Activated naive CD4-positive, alpha-beta T cell treated with anti-CD3 and anti-CD28 coated beads, Interleukin-2, amount 10 ng/mL, durations not matched to agents 7 days and 5 days (primary cell): ENCODE results near the gene CA10.
A peak's percentile ranks its signal among the peaks of the same experiment; 100 is the strongest.

Experiments
- CTCF ChIA-PET: fragments of 350-600 bp; sonication (Branson Sonifier 250); formaldehyde crosslinking; loops from one replicate; lab custom pipeline; 2021; ENCODE audit warnings: antibody characterized with exemption; lab: Charles Lee
- DNase-seq: peaks from one replicate; pipeline ENCODE4 v3.0.0-alpha.2; 2020
- H3K27ac Mint-ChIP-seq: one replicate; pipeline ENCODE4 v1.8.0; 2021; ENCODE audit warnings: mild to moderate bottlenecking, moderate library complexity, mixed read lengths
- H3K27me3 Mint-ChIP-seq: one replicate; pipeline ENCODE4 v1.8.0; 2021; ENCODE audit warnings: mild to moderate bottlenecking, mixed read lengths
- H3K36me3 Mint-ChIP-seq: one replicate; pipeline ENCODE4 v1.8.0; 2021; ENCODE audit warnings: mixed read lengths
- H3K4me1 Mint-ChIP-seq: one replicate; pipeline ENCODE4 v1.8.0; 2021; ENCODE audit warnings: mixed read lengths
- H3K4me3 Mint-ChIP-seq: one replicate; pipeline ENCODE4 v1.8.0; 2021; ENCODE audit warnings: mild to moderate bottlenecking, moderate library complexity, mixed read lengths
- H3K9me3 Mint-ChIP-seq: one replicate; pipeline ENCODE4 v1.8.0; 2021; ENCODE audit warnings: mixed read lengths

Gene CA10

DNA sequence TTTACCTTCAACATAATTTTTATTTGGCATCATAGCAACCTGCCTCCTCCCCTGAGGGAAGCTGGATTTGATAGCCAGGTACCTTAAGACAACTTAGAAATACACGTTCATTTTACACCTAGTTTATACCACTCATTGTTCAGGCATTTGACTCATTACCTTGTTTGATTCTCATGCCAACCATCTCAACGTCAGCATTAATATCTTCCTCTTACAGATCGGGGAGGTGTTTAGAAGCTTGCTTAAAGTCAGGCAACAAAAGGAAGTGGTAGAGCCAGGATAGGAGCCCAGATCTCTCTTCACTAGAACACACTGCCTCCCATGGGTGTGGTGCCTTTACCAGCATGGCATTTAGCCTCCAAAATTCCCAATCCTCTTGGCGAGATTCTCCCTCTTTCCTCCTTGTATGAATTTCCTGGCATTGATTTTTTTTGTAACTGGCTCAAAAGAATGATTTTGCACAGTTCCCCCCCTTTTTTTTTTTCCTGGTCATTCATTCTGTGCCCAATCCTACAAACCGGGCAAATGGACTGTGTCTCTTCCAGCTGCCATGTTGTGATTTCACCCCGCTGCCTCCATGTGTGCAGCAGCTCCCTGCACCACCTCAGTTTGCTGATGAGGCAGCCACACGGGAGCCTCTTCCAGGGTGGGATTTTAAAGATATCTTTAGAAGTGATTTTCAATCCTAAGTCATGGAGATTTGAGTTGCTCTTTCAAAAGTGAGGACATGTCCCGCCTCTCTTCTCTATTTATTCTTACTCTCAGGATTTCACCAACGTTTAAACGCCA, 514.6 kb downstream of the CA10 start:
- Mint-ChIP-seq H3K9me3 (no peaks in the 10 kb centered on the region), H3K4me1 (no peaks in the 10 kb centered on the region), H3K36me3 (no peaks in the 10 kb centered on the region), H3K27ac (no peak overlapping the region), H3K4me3 (no peak overlapping the region), H3K27me3 (peaks cover 14% of the 10 kb centered on the region)
- CTCF ChIA-PET, result no interaction called here
- DNase-seq, result no peak

DNA sequence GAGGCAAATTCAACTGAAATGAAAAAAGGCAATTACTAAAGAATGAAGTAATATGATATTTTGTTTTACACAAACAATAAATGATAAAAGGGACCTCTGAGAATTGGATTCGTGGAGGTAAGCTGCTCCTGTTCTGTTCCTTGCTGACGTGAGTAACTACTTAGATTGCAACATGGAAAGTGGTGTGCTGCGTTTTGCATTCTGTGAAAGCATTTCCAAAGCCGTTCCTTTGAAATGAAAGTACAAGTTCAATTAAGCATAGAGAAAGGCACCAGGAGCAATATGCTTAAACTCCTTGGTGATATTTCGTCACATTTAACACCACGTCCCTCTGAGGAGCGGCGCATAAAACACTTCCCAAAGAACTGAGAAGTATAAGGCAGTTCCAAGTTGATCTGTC, 516.5 kb downstream of the CA10 start:
- no peak overlapping the region for H3K4me3 Mint-ChIP-seq
- no peaks in the 10 kb centered on the region for H3K4me1 Mint-ChIP-seq
- peaks cover 14% of the 10 kb centered on the region for H3K27me3 Mint-ChIP-seq
- no peaks in the 10 kb centered on the region for H3K9me3 Mint-ChIP-seq
- DNase-seq, result no peak
- no peak overlapping the region for H3K27ac Mint-ChIP-seq
- no peaks in the 10 kb centered on the region for H3K36me3 Mint-ChIP-seq
- CTCF ChIA-PET, result interaction anchor here (2.7 kb wide), 1 partner anchor 9 kb away, joined by 7 read pairs; no protein-coding TSS in a partner anchor

DNA sequence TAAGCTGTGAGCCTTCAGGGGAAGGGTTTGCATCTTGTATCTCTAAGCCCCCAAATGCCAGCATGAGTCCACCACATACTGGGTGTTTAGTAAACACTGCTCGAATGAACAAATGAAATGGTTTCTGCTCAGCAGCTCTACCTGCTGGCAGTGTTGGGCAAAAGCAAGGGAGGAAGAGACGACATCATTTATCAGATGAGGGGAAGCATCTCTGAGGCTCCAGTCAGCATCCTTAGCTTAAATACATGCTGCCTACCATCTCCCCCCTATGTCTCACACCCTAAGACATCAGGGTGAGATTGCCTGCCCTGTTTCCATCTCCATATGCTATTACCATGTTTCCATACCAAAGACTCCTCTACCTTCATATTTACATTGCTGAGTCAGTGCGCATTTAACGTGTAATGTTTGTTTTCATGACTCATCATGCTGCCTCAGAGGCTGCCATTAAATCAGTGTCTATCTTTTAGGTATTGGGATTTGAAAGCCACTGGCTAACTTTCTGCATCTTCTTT, 518.3 kb downstream of the CA10 start:
- peak; percentile 26 for DNase-seq
- Mint-ChIP-seq H3K4me3 (no peak overlapping the region), H3K9me3 (no peaks in the 10 kb centered on the region), H3K27ac (no peak overlapping the region), H3K36me3 (no peaks in the 10 kb centered on the region), H3K27me3 (peaks cover 9% of the 10 kb centered on the region), H3K4me1 (no peaks in the 10 kb centered on the region)
- CTCF ChIA-PET, result interaction anchor here (0.9 to 2.7 kb wide), 5 partner anchors 11 to 342 kb away, joined by 3 to 15 read pairs (median 4); no protein-coding TSS in a partner anchor

DNA sequence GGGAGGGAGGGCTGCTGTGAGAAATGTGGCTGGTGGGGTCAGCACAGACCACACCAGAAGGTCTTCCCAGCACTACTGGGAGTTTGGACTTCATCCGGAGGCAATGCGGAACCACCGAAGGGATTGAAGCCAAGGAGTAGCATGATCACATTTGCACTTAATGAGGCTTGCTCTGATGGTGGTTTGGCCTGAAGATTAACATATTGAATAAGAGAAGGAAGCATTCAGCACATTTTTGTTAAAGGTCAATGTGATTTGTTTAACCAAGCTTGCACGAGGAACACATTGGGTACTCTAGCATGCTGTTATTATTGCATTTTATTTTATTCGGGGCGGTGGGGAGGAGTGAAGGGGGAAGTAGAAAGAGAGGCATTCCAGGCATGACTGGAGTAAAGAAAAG, 519.5 kb downstream of the CA10 start:
- DNase-seq, result no peak
- Mint-ChIP-seq H3K27me3 (peaks cover 7% of the 10 kb centered on the region), H3K4me1 (no peaks in the 10 kb centered on the region), H3K27ac (no peak overlapping the region), H3K4me3 (no peak overlapping the region), H3K9me3 (no peaks in the 10 kb centered on the region), H3K36me3 (no peaks in the 10 kb centered on the region)
- CTCF ChIA-PET, result interaction anchor here (1.9 kb wide), 1 partner anchor 265 kb away, joined by 4 read pairs; no protein-coding TSS in a partner anchor

DNA sequence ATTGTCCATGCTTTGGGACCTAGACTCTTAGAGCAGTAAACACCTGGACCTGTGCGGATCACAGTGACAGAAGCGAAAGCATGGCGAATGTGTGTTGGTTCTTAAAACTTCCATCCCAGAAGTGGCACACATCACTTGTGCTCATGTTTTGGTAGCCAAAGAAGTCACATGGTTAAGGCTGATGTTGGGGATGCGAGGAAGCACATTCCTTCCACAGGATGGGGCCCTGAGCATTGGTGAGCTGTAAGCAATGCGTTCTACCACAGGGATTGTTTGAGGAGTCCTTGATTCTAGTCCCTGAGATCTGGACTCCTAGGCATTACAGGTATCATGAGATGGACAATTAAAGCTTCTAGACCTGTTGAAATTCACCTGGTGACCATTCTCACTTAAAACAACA, 522.2 kb downstream of the CA10 start:
- CTCF ChIA-PET, result no interaction called here
- H3K27me3 Mint-ChIP-seq, result peaks cover 9% of the 10 kb centered on the region
- H3K4me1 Mint-ChIP-seq, result no peaks in the 10 kb centered on the region
- H3K4me3 Mint-ChIP-seq, result no peak overlapping the region
- DNase-seq, result no peak
- H3K9me3 Mint-ChIP-seq, result no peaks in the 10 kb centered on the region
- H3K36me3 Mint-ChIP-seq, result no peaks in the 10 kb centered on the region
- no peak overlapping the region for H3K27ac Mint-ChIP-seq

DNA sequence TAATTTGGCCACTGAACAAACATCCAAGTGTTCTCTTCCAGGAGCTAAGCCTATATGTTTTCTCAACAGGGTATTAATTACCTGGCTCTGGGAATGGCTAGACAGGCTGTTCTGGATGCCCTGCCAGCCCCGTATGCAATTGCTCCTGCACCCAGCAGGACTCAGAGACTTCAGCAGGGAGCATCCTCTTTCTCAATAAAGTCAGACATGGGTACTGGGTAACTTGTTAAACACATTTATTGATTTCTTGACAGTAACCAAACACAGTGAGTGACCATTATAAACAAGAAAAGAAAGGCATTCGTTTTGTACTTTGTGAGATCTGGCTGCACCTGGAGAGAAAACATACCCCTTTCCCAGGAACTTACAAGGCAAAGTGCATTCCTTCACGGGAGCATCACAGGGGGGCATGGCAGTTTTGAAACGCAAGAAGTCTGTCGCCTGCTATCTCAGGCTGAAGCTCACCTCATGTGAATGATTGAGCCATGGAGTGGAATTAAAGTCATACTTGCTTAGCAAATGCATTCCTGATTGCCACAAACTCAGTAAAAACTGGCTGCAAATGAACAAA, 528.3 kb downstream of the CA10 start:
- Mint-ChIP-seq H3K27me3 (peaks cover 13% of the 10 kb centered on the region), H3K9me3 (no peaks in the 10 kb centered on the region), H3K4me3 (no peak overlapping the region), H3K4me1 (no peaks in the 10 kb centered on the region), H3K27ac (no peak overlapping the region), H3K36me3 (no peaks in the 10 kb centered on the region)
- DNase-seq, result no peak
- CTCF ChIA-PET, result interaction anchor here (0.8 kb wide), 1 partner anchor 10 kb away, joined by 3 read pairs; no protein-coding TSS in a partner anchor

DNA sequence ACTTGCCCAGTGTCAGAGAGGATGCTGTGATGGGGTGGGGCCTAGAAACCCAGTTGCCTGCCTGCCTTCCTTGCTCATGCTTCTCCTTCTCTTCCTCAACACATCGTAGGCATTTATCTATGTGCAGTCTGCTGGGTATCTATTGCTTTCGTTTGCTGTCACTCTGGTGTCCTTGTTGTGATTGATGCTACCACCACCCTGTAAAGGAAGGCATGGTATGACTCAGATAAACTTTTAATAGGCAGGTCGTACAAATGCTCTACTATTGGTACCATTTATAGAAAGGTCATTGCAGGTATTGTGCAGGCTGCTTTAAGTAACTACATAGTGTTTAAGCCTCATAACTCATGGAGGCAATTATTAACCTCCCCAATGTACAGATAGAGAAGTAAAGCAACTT, 529.3 kb downstream of the CA10 start:
- Mint-ChIP-seq H3K4me3 (no peak overlapping the region), H3K27me3 (peaks cover 13% of the 10 kb centered on the region), H3K27ac (no peak overlapping the region), H3K36me3 (no peaks in the 10 kb centered on the region), H3K4me1 (no peaks in the 10 kb centered on the region), H3K9me3 (no peaks in the 10 kb centered on the region)
- no peak for DNase-seq
- CTCF ChIA-PET, result no interaction called here

DNA sequence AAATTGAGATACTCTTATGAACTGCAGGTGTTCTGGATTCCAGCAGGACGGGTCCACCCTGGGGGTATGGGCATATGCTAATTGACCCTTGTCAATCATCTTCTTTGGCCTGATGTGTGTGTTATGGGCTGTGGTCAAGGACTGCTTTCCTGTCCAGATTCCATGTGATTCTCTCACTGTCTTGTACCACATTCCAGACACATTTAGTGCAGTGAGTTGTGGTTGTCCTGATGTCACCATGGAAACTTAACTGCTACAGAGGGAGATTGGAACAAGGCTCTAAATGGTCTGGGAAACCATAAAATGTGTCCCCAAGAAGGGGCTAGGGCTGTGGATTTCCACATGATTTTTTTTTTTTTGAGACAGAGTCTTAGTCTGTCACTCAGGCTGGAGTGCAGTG, 530.7 kb downstream of the CA10 start:
- H3K27ac Mint-ChIP-seq, result no peak overlapping the region
- no peaks in the 10 kb centered on the region for H3K9me3 Mint-ChIP-seq
- CTCF ChIA-PET, result no interaction called here
- H3K36me3 Mint-ChIP-seq, result no peaks in the 10 kb centered on the region
- peaks cover 9% of the 10 kb centered on the region for H3K27me3 Mint-ChIP-seq
- H3K4me3 Mint-ChIP-seq, result no peak overlapping the region
- no peak for DNase-seq
- H3K4me1 Mint-ChIP-seq, result no peaks in the 10 kb centered on the region

DNA sequence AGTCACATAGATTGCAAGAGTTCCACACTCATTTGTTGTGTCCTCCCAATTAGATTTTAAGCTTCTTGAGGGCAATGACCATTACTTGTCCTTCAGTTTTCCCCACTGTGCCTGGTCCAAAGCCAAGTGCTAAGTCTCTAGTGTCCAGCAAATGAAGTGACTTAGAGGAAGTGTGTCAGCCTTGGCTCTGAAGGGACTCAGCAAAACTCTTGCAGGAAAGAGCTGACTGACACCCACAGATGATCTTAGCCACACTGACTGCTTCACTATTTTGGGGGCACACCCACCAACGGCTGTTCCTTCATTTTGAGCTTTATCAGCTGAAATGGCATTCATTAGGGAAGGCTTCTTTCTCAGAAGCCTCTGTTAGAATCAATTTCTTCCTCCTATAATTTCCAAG, 540.0 kb downstream of the CA10 start:
- Mint-ChIP-seq H3K4me3 (no peak overlapping the region), H3K36me3 (no peaks in the 10 kb centered on the region), H3K9me3 (no peaks in the 10 kb centered on the region), H3K27ac (no peak overlapping the region), H3K27me3 (peaks cover 18% of the 10 kb centered on the region), H3K4me1 (no peaks in the 10 kb centered on the region)
- CTCF ChIA-PET, result no interaction called here
- DNase-seq, result no peak

DNA sequence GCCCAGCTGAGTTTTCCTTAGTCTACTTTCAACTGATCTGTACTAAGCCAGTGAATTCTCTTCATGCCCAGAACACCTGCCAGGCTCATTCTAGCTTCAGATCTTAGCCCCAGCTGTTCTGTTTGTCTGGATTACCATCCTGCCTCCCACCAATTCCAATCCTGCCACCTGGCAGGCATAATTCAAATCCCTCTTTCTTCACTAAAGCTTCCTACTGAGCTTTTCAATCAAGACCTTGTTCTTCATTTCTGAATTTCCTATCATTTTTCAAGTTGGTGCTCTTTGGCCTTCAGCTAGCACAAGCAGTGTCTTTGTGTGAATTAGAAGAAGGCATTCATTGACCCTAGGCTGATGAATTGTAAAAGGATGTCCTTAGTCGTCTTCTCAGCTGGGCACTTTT, 540.5 kb downstream of the CA10 start:
- Mint-ChIP-seq H3K27me3 (peaks cover 18% of the 10 kb centered on the region), H3K9me3 (no peaks in the 10 kb centered on the region), H3K4me3 (no peak overlapping the region), H3K27ac (no peak overlapping the region), H3K36me3 (no peaks in the 10 kb centered on the region), H3K4me1 (no peaks in the 10 kb centered on the region)
- DNase-seq, result no peak
- CTCF ChIA-PET, result no interaction called here

DNA sequence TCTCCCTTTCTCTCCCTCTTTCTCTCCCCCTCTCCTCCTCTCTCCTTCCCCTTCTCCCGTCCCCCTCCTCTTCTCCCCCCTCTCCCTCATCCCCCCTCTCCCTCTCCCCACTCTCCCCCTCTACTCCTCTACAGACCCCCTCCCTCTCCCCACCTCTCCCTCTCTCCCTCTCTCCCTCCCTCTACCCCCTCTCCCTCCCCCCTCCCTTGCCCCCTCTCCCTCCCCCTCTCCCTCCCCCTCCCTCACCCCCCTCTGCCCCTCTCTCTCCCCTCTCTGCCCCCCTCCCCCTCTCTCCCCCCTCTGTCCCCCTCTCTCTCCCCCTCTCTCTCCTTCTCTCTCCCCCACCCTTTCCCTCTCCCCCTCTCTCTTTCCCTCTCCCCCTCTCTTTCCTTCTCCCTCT, 545.3 kb downstream of the CA10 start:
- H3K27ac Mint-ChIP-seq, result no peak overlapping the region
- CTCF ChIA-PET, result no interaction called here
- H3K27me3 Mint-ChIP-seq, result peaks cover 8% of the 10 kb centered on the region
- no peaks in the 10 kb centered on the region for H3K36me3 Mint-ChIP-seq
- H3K4me3 Mint-ChIP-seq, result no peak overlapping the region
- H3K4me1 Mint-ChIP-seq, result no peaks in the 10 kb centered on the region
- DNase-seq, result no peak
- H3K9me3 Mint-ChIP-seq, result no peaks in the 10 kb centered on the region

DNA sequence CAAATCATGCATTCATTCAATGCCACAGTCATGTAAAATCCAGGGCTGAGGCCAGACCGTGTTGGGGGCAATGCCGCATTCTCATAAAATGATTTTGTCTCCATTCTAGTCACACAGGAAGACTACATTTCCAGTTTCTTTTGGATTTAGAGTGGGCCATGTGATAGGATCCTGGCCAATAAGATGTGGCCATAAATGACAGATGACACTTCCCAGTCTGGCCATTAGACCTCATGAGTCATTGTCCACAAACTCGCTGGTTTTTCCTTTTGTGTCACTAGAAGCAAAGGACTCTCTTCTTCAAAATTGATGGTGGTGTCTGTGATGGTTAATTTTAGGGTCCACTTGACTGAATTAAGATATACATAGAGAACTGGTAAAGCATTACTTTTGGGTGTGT, 545.8 kb downstream of the CA10 start:
- Mint-ChIP-seq H3K36me3 (no peaks in the 10 kb centered on the region), H3K9me3 (no peaks in the 10 kb centered on the region), H3K4me3 (no peak overlapping the region), H3K4me1 (no peaks in the 10 kb centered on the region), H3K27me3 (peaks cover 4% of the 10 kb centered on the region), H3K27ac (no peak overlapping the region)
- no peak for DNase-seq
- CTCF ChIA-PET, result no interaction called here

DNA sequence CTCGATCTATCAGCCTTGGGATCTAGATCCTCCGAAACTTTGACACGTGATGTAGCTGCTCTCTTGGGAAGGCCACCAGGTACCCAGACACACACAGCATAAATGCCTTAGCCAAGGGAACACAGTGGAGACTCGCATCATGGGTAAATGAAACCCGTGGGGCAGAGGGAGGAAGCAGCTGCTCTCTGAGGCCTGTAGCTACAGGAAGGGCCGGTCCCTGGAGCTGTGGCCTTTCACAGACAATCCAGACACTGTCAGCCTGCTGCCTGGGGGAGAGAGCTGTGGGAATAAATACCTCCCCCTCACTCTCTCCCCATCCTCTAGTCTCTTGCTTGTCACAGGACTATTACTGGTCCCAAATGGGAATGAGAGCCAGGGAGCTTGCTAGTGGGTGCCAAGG, 546.9 kb downstream of the CA10 start:
- no peaks in the 10 kb centered on the region for H3K9me3 Mint-ChIP-seq
- H3K4me3 Mint-ChIP-seq, result no peak overlapping the region
- H3K4me1 Mint-ChIP-seq, result no peaks in the 10 kb centered on the region
- H3K36me3 Mint-ChIP-seq, result no peaks in the 10 kb centered on the region
- CTCF ChIA-PET, result interaction anchor here (0.8 kb wide), 1 partner anchor 240 kb away, joined by 3 read pairs; no protein-coding TSS in a partner anchor
- no peak for DNase-seq
- no peaks in the 10 kb centered on the region for H3K27me3 Mint-ChIP-seq
- H3K27ac Mint-ChIP-seq, result no peak overlapping the region

DNA sequence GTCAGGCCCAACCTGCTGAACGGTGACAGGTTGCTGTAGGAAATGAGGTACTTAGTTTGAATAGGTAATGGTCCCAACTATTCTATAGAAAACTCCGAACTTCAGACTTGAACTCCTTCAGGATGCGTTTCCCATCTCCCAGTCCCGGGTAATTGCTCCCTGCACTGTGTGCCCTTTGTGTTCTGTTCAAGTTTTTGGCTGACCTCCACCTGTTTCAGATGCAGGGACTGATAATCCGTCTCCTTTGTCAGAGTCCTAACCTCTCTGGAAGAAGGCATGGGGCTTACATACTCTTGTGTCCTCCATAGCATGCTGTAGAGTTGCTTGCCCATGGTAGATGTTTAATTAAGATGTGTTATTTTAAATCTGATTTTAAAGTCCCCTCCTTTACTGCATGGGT, 547.7 kb downstream of the CA10 start:
- Mint-ChIP-seq H3K4me1 (no peaks in the 10 kb centered on the region), H3K36me3 (no peaks in the 10 kb centered on the region), H3K9me3 (no peaks in the 10 kb centered on the region), H3K27ac (no peak overlapping the region), H3K4me3 (no peak overlapping the region), H3K27me3 (peaks cover 2% of the 10 kb centered on the region)
- CTCF ChIA-PET, result no interaction called here
- DNase-seq, result no peak

DNA sequence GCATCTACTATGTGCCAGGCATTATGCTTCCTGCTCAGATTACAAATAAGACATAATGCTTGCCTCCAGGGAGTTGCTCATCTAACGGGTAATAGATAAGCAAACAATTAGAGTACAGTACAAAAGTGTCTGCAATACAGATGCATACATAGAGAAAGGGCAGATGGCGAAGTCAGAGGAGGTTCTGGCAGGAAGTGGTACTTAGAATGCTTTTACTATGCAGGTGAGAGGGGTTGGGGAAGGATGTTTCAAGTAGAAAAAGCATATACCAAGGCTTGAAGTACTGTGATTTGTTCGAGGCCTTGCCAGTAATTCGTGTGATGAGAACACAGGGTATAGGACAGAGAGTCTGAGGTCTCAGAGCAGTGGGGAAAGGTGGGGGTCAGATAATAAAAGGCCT, 548.4 kb downstream of the CA10 start:
- peaks cover 4% of the 10 kb centered on the region for H3K27me3 Mint-ChIP-seq
- no peaks in the 10 kb centered on the region for H3K4me1 Mint-ChIP-seq
- no peak for DNase-seq
- no peaks in the 10 kb centered on the region for H3K36me3 Mint-ChIP-seq
- no peak overlapping the region for H3K27ac Mint-ChIP-seq
- no peaks in the 10 kb centered on the region for H3K9me3 Mint-ChIP-seq
- no peak overlapping the region for H3K4me3 Mint-ChIP-seq
- CTCF ChIA-PET, result no interaction called here
